CD4-positive, alpha-beta T cell treated with Interleukin-15 for 4 hours (primary cell): ENCODE data around the gene NOS1AP.

Source experiments
- DNase-seq: peaks from one replicate; pipeline ENCODE4 v3.0.0-alpha.2; 2020; ENCODE audit warnings: low spot score

Gene NOS1AP

DNA sequence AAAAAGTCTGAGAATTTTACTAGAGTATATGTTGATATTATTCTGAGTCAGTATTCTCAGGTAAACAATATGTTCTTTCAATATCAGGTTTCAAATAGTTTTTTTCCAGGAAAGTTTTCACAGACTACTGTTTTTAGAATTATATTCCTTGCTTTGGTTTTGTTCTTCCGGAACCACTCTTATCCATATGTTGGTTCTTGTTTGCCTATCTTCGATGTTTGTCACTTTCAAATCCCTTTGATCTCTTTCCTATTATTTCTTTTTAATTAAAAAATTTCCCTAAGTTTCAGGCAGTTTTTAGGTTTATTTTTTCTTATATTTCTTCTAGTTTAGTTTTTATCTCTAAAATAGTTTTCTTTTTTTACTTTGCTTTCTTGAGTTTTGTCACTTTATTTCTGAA, 20.9 kb downstream of the NOS1AP start:
- DNase-seq: no peak

DNA sequence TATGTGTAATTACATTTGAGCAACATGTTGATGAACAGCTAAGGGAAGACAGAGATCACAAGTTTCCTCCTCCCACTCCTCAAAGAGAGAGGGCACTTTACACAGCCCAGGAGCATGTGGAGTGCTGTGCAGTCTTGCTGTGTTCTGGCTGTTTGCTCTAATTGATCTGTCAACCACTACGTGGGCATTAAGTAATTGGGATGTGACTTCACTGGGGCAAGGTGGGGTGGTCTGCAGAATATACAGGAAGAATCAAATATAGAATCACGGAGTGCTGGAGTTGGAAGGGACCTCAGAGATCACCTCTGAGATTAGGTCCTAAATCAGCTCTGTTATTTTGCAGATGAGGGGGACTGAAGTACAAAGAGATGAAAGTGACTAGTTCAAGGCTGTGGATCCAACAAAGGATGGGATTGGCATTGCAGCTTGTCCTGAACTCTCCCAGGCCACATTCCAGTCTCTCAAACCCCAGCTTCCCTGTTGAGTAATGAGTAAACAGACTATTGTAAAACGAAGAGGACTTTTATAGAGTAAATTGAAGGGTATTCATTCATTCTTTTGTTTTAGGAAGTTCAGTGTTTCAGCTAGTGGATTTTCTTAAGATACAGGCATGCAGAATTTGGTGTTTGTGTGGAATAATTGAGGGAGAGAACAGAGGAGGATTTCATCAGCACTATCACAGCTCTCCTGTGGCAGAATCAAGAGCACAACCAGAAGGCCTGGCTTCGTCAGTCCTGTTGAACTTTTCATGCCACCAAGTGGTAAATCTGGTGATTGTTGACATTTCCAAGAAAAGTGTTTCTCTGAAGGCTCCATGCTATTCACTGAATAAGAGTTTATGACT, 22.4 kb downstream of the NOS1AP start:
- no peak for DNase-seq

DNA sequence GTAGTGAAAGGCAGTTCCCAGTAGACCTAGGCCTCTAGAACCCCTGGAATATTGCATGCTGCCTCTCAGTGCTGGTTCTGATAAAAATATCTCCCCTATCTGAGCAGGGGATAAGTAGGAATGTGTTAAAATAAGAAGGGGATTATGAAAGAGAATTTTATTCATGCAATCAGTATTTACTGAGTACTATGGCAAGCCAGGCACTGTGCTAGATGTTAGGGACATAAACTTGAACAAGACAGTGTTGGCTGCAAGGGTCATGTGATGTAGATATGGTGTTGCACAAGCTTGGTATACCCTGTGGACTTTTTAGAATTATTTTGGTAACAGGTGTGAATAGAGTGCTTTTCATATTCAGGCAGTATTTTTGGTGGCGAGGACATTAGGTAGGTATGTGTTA, 23.6 kb downstream of the NOS1AP start:
- DNase-seq: no peak

DNA sequence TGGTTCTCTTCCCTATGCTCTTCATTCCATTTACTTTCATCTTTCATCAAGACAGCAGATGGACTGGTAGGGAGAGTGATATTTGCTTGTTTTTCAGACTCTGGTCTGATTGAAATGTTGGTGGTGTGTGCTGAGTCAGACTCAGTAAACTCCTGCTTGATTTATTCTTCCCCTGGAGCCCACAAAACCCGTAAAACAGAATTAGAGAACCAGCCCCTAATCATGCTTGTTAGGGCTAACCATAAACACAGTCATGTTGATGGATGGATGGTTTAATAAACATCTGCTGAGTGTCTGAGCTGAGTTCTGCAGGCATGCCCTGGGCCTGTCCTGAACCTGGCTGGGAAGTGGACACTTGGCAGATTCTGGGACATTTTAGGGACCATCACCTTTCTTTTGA, 24.8 kb downstream of the NOS1AP start:
- DNase-seq: no peak

DNA sequence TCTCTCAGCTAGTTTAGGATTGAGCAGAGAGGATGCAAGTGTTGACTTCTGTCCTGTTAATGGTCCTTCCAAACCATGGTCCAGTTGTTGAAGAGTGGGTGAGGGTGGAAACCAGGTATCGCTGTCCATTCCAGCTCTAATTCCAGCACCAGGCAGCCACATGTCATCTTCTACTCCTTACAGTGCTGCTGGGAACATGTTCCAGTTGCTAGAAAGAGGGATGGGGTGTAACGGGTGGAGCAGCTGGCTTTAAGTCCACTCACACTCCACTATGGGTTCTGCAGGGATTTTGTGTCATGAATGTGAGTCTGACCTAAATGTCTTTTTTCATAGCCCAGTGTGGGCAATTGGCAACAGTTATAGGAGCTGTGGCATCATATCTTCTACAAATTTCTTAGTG, 25.2 kb downstream of the NOS1AP start:
- no peak for DNase-seq

DNA sequence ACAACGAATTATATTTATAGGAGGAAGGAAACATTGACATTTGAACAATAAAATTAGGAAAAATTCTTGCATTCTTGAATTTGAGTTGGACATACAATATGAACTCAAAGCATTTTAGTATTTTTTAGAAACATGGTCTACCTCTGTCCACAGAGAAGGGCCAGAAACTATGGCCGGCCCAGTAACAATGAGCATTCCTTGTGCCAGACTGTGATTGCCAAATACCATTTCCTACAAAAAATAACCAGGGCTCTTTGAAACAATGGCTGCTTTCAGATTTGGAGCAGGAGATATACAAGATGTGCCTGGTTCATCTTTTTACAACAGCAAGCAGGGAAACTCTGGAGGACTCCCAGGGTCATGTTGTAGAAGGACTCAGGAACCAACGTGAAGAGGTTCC, 38.4 kb downstream of the NOS1AP start:
- DNase-seq: no peak

DNA sequence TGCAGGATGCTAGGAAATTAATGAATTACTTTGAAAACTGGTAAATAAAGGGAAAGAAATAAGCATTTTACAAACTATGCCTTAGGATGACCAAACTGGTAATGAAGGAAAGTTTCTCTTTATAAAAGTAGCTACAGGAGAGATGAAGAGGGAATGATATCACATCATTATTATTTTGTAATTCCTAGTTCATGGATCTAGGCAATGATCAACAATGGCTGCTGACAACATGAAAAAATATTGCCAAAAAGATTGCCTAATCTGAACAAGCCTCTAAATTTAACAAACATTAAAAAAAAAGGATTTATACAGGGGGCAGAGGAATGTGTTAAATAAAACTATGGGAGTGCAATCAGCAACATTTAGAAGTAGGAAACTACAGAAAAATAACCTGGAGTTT, 38.9 kb downstream of the NOS1AP start:
- no peak for DNase-seq

DNA sequence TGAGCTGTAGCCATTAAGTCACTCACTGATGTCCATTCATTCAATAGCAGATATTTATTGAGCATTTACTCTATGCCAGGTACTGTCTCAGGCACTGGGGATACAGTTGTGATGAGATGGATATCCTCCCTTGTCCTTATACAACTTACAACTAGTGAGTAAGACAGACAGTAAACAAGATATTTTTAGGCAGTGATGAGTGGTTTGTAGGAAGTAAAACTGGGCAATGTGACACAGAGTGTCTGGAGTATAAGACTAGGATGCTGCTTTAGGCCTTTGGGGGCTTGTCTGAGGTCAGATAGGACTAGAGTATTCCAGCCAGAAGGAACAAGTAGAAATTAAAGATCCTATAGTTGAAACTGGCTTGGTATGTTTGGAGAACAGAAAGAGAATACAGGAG, 41.4 kb downstream of the NOS1AP start:
- DNase-seq: no peak

DNA sequence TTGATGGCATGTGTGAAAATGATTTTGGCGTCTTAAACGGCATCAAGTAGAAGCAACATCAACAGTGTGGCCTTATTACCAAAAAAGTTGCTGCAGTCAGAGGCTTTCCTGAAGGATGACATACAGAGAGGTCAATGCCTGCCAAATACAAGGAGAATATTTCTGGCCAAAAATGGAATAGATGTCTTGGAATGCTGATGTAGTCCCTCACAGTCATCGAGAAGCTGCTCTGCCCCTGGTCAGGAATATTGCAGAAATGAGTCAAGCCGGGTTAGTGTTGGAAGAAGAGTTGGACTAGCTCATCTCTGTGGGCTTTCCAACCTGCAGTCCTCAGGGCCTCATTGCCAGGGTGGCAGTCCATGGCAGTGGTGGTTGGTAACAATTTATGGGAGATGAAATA, 42.1 kb downstream of the NOS1AP start:
- no peak for DNase-seq

DNA sequence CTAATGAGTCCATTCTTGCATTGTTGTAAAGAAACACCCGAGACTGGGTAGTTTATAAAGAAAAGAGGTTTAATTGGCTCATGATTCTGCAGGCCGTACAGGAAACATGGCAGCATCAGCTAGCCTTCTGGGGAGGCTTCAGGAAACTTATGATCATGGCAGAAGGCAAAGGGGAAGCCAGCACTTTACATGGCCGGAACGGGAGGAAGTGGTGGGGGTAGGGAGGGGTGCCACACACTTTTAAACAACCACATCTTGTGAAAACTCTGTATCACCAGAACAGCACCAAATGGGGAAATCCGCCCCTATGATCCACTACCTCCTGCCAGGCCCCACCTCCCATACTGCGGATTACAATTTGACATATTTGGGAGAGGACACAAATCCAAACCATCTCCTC, 43.9 kb downstream of the NOS1AP start:
- DNase-seq: no peak

DNA sequence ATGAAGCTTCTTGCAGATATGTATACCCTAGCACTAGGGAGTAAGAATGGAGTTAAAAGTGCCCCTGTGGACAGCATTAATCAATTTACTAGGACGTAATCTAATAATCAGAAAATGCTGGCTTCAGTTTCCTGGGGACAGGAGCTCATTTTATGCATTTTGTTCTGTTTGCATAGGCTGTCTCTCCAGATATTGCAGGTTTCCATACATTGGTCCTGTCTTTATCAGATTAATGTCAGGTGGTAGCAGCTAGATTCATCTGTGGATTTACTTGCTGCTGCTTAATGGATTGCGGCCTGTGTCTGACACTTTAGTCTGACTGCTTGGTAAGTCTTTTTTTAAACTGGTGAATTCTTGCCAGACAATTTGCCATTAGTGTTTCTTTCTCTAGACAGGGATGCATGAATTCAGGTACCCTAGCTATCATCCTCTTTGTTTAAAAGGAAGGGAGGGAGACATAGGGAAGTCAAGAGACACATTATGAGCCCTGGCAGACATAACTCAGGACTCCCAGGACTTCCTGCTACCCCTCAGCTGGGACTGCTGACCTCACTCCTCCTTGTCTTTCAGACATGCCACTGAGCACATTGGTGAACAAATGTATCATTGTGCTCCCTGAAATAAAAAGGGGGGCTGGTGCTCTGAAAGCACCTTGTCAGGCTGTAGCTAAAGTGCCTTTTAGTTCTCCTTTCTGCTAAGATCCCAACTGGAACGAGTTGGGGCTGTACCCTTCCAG, 47.7 kb downstream of the NOS1AP start:
- no peak for DNase-seq

DNA sequence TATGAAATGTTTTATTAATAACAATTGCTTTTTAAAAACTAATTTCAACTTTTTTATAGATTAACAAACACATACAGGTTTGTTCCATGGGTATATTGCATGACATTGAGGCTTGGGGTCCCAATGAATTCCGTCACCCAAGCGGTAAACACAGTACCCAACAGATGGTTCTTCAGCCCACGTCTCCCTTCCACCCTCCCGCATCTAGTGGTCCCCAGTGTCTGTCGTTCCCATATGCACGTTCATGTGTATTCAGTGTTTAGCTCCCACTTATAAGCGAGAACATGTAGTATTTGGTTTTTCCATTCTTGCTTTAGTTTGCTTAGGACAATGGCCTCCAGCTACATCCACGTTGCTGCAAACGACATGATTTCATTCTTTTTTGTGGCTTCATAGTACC, 48.6 kb downstream of the NOS1AP start:
- DNase-seq: no peak

DNA sequence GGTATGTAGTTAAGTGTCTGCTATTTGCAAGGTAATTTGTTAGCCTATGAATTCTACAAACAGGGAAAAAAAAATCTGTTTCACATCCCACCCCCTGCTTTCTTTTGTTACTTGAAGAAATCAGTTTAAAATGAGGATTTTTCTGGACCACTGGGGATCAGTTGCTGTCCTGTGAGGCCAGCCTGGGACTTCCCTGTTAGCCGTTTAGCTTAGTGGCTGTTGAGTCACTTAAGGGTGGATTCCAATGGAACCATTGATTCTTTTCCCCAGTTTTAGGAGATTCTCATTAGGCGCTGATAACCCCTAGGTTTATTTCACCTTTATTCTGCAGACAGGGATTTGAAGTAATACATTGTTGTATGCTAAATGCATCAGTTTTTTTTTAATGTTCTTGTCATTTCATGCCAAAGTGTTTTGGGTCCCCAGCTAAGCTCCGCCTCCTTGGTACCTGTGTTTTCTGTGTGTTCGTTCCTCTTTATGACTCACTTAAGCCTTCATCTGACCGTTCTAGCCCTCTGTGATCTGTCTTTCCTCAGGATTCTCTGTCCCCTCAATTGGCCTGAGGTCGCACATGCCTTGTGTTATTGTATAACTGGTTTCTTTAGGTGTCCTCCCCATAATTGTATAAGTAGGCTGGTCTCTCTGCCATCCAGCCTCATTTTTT, 59.3 kb downstream of the NOS1AP start:
- no peak for DNase-seq

DNA sequence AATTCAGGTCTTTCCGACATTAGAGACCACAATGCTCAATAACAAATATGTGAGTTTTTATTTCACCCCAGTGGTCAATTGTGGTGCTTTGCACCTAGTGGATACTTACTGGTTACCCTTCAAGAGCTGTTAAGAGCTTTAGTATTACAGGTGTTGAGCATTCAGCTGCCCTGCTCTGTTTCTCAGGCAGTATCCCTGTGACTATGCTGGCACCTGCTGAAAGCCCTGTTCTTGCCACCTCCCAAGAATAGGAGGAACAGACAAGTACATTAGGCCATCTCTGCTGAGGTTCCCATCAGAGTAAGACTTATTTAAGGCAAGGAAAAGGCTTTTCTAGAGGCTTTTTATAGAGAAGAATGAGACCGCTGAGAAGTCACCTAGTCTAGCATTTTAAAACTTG, 60.8 kb downstream of the NOS1AP start:
- DNase-seq: no peak

DNA sequence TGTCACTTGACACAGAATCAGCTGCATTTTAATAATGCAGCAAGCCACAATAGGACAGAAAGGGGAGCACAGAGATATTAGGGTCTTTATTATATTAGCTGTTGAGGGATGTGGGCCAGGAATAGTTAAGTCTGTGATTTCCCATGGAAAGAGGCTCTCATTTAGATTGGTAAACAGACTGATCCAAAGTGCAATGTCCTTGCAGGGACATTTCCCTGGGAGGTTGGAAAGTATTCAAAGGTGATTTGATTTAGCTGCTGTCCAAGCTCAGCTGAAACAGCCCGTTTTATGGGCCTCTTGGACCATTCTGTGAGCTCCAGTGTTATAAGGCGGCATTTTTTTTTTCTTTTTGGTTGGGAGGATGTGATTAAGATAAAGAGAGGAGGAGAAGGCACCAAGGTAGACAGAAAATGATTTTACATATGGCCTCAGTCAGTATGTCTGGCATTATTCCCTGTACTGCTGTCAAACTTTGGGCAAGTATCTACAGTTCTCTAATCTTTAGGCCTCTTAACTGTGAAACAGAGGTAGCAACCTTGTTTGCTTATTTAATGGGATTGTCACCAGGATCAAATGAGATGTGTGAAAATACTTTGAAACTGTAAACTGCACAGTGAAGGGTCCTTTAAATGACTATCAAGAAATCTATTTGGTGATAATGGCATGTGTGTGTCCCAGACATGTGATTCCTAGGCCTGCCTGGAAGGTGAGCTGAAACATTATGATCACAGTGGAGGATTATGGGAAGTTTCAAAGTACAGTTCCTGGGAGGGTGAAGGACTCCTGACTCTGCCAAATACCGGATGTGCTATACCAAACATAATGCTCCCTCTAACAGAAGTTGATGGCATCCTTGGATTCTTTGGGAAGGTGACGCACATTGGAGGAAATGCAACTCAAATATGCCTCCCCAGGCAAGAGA, 62.2 kb downstream of the NOS1AP start:
- no peak for DNase-seq

DNA sequence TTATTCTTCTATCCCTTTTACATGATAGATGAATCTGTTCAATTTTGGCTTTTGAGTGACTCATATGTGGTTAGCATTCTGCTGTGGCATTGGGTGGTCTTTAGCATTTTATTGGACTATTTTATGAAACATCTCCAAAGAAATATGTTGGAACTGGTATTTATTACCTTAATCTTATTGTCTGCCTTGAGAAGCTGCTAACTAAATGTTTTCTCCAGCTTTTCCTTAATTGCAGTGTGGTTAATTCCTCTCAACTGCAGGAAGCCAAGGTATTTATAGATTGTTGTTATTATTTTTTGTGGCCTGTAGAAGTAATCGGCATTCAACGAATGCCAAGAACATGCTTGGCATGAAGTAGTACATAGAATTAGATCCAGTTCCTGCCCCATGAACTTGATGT, 64.1 kb downstream of the NOS1AP start:
- DNase-seq: no peak

DNA sequence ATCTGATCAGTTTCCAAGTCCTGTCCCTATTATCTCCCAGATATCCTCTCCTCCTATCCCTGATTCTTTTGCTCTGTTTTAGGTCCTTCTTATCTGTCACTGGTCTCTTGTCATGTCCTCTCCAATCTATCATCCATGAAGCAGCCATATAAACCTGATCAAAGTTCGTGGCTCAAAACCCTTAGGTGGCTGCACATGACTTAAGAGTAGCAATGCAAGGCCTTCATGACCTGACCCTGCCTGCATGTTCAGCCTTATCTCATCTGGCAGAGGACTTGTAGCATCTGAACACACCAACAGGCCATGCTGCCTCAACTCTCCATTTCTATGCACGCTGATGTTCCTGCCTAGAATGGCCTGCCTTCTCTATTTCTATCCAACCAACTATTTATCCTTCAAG, 65.2 kb downstream of the NOS1AP start:
- DNase-seq: no peak

DNA sequence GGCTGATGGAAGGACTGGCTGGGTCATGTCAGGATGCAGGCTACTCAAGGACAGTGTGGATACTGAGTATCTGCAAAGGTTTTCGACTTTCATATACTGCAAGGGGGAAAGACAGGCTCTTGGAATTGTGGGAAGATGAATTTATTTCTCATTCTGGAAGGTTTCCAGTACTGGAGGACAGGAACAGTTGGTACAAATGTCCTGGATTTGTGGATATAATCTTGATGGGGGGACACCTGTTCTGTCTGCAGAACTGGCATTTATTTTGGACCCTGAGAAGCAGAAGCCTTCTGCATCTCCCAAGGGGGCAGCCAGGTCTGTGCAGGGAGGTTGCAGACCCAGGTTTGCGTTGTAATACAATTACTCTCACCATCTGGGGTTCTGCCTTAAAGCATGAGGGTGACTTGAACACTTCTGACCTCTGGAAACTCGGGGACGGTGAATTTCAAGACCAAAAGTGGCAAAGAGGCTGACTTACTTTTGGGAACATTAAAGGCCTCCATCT, 65.8 kb downstream of the NOS1AP start:
- no peak for DNase-seq

DNA sequence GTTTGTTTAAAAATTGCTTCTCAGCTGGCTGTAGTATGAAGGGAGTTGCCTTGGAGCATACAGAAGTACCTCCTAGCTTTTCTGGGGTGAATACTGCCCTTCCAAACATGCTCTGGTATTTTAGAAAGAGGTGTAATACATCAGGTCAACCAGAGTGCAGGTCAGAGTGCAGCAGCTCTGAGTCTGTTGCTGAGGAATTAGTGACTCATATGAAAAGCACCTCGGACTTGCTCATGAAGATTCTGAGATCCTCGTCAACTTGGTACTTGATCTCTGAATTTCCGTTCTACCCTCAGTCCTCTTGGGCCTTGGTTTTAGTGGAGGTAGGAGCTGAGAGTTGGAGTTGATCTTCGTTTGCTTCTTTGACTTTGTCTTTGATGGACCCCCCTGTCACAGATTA, 67.3 kb downstream of the NOS1AP start:
- no peak for DNase-seq

DNA sequence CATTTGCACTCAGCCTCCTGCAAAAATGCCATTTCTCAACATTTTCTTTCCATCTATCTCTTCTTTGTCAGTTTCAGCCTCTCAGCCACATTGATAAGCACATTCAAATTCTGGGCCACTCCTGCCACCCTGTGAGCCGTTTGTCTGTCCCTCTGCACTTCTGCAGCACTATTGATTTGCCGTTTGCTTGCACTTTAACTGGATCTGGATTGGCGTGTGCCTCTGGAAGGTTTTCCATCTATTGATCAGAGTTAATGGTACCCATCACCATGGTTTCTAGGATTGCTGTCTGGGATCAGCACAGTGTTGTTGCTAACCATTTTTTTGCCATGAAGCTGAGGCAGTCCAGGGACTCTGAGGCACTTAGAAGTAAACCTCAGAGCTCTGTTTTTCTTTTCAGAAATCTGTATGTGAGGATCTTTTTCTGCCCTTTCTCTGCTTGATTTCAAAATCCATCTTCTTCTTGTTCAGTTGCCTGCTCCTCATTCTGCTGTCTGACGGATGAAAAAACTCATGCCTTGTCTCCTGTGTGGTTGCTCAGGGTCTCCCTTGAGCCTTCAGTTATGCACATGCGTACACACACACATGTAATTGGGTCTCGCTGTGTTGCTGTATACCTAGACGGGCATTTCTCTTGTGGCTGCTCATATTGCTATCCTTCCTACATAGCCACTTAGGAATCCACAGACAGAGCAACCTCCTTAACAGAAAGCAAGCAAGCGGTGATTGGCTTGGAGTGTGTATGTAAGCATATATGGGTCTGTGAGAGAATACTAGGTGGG, 67.9 kb downstream of the NOS1AP start:
- DNase-seq: no peak

DNA sequence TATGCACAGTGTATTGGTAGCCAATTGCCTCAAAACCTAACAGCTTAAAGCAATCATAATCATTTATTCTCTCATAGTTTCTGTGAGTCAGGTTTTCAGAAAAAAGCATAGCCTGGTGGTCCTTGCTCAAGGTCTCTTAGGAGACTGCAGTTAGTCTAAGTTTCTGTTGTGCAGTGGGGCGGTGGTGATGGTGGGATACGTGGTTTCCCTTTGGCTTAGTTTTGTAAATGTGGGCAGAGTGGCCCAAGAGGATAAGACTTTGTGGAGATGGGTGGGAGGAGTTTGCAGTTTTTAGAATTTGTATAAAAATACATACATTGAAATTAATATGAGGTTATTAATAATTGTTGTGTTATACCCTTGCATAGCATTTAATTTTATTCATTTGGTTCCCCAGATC, 68.6 kb downstream of the NOS1AP start:
- no peak for DNase-seq
